Omental fat pad (tissue), 4 donors: ENCODE results near the gene NPPA. TPM values are rescaled to one million over a fixed set of nuclear protein-coding genes. Genes with fewer than 3 reads are reported as not detected.
"Not testable (repeated sequence)": the region's sequence is repeated elsewhere in the genome, so short reads cannot be mapped to it uniquely, and the experiment has no call there.

Experiments
- ATAC-seq: fragments of 150-250 bp; one replicate; pipeline ENCODE4 v1.9.1; 2016; ENCODE audit warnings: mild to moderate bottlenecking, moderate library complexity; ENCODE audit not compliant: low FRiP score
- DNase-seq: peaks from one replicate; pipeline ENCODE4 v3.0.0-alpha.2; 2019; ENCODE audit warnings: low spot score
- total RNA-seq, 4 donors: library from RNA; depleted of rRNA; stranded (reverse); fragments of >200 nt; gene quantifications; one replicate each; pipeline ENCODE4 v1.1.0, GENCODE V29; 2016
- TF ChIP-seq, protein P1 (sequence below), 3 donors: fragments of 450-650 bp; IDR thresholded peaks; one replicate each; pipeline ENCODE4 v1.5.1; 2016 to 2017; ENCODE audit warnings: antibody characterized with exemption in 3 of 3, mild to moderate bottlenecking in 3 of 3, moderate library complexity in 2 of 3

Gene NPPA
- total RNA-seq = not detected

DNA sequence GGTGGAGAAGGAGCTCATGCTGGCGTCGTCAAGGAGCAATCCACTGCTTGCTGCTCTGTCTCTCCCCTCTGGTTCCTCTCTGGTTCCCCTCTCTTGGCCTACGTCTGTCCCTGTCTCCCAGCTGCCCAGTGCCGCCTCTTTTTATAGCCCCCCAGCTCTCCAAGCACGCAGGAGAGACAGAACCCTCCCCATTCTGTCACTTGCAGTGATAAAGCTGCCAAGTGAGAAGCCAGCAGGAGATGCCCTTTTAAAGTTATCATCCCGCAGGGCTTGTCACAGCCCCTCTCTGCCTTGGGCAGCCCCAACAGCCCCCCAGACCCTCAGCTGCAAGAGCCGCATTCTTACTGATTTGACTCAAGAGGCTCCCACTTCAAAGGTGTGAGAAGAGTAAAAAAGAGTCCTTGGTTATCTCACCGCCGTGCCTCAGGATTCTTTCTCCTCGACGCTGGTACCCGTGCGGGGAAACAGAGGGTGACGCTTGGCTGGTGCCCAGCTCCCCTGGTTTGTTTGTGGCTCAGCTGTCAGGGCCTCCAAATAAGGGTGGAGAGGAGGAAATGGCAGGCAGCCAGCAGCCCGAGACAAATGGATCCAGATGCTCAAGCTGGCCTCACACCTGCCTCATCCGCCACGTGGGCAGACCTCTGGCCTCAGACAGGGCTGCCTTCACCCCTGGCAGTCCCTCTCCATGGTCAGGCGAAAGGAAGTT, at the start of gene NPPA:
TSS of gene NPPA (minus strand) at position 117 of the 706 bp plus-strand sequence. CDS start at position 18, 99 bp downstream.
- no peak for DNase-seq
- TF ChIP-seq, protein P1, sequence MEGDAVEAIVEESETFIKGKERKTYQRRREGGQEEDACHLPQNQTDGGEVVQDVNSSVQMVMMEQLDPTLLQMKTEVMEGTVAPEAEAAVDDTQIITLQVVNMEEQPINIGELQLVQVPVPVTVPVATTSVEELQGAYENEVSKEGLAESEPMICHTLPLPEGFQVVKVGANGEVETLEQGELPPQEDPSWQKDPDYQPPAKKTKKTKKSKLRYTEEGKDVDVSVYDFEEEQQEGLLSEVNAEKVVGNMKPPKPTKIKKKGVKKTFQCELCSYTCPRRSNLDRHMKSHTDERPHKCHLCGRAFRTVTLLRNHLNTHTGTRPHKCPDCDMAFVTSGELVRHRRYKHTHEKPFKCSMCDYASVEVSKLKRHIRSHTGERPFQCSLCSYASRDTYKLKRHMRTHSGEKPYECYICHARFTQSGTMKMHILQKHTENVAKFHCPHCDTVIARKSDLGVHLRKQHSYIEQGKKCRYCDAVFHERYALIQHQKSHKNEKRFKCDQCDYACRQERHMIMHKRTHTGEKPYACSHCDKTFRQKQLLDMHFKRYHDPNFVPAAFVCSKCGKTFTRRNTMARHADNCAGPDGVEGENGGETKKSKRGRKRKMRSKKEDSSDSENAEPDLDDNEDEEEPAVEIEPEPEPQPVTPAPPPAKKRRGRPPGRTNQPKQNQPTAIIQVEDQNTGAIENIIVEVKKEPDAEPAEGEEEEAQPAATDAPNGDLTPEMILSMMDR (IDR thresholded peaks at IDR 0.05) = no peak
- no peak for ATAC-seq

- ATAC-seq, DNase-seq: not testable (repeated sequence)
Observed at GRCh38 chr1:11894501-11894900, 46.9 kb upstream of the NPPA start.

DNA sequence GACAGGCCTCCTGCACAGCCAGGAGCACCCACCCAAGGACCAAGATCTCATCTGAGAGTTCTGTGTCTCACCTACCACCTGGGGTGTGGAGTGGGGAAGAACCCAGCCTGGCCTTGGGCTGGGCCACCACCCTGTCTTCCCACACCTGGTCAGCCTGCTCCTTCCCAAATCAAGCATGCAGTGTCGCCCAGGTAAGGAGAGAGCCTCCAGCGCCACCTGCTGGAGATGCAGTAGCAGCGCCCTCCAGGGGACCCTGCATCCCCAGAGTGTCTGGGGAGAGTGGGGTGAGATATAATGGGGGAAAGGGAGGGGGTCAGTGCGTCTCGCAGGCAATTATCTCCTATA, 46.3 kb upstream of the NPPA start:
- DNase-seq = no peak
- no peak for ATAC-seq
- TF ChIP-seq, protein P1 (IDR thresholded peaks at IDR 0.05) = peak in 1 of 3 donors; percentile 48

DNA sequence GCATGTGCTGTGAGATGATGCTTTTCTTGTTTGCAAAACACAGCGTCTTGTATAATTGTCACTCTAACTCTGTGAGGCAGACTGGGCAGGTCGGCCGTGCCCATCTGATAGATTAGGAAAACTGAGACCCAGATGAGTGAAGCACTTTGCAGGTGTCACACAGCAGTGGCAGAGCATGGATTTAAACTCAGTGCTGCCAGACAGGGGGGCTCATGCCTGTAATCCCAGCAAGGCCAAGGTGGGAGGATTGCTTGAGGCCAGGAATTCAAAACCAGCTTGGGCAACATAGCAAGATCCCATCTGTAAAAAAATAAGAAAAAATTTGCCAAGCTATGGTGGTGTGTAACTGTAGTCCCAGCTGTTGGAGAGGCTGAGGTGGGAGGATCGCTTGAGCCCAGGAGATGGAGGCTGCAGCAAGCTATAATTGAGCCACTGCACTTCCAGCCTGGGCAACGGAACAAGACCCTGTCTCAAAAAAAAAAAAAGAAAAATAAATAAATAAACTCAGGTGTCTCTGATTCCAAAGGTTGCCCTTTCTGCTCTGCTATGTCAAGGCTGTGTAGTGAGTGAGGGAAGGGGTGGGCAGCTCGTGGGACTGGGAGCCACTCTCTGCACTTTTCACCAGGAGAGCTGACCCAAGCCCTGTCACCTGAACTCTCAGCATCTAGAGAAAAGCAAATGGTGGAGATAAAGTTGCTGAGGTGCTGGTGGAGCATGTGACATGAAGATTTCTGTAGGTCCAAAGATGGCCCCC, 44.0 kb upstream of the NPPA start:
- TF ChIP-seq, protein P1 (IDR thresholded peaks at IDR 0.05) = no peak
- no peak for ATAC-seq

GRCh38 chr1:11888877-11889208, 41.3 kb upstream of the NPPA start:
- no peak for ATAC-seq
- no peak for DNase-seq
- TF ChIP-seq, protein P1 (IDR thresholded peaks at IDR 0.05) = no peak

More for the DNA sequence above, 44.0 kb upstream of the NPPA start:
- DNase-seq = no peak

DNA sequence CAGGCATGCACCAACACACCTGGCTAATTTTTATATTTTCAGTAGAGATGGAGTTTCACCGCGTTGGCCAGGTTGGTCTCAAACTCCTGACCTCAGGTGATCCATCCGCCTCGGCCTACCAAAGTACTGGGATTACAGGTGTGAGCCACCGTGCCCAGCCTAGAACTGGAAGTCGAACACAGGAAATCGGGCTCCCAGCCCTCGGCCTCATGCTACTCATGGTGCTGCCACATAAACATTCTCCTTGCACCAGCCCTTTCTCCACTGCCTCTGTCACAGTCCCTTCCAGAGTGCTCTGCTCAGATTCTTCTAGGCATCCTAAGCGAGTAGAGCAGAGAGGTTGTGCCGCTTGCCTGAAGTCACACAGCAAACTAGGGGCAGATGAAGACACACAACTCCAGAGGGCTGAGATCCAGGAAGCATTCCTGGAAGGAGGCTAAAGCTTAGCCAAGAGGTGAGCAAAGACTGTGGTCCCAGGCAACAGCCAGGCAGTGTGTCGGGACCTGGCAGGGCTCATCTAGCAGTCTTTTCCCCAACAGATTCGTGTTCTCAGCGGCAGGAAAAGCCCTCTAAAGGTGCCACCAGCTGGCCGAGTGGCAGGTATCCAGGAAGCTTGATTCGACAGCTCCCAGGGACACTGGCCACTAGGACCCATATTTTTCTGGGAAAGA, 40.8 kb upstream of the NPPA start:
- DNase-seq (no peak), ATAC-seq (no peak)
- TF ChIP-seq, protein P1 (IDR thresholded peaks at IDR 0.05) = no peak

DNA sequence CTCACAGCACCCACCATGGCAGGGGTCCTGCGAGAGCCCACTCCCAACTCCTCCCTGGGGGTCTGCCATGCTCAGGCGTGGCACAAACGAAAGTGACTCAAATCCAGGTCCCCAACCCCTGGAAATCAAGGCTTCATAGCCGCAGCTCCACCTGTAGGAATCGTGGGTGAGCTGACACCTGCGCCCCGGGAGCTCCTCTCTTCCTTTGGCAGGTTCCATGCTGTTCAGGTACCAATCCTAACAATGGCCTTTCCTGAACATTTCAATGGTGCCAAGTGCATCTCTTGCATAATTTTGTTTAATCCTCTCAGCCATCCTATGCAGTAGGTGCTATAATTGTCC, 40.1 kb upstream of the NPPA start:
- ATAC-seq (no peak), DNase-seq (no peak)
- TF ChIP-seq, protein P1 (IDR thresholded peaks at IDR 0.05) = no peak
